Testis (tissue), 3 donors: ENCODE results near the gene SPOCK2. TPM values are rescaled to one million over a fixed set of nuclear protein-coding genes. Genes with fewer than 3 reads are reported as not detected.

Source experiments
- DNase-seq: peaks from one replicate; pipeline ENCODE4 v3.0.0-alpha.2; 2019
- H3K27ac ChIP-seq, 2 donors: fragments of 200-600 bp; sonication (generic); one replicate each; pipeline ENCODE4 v1.5.1; 2019
- H3K27me3 ChIP-seq: fragments of 200-600 bp; sonication (generic); one replicate; pipeline ENCODE4 v1.5.1; 2019
- H3K36me3 ChIP-seq: fragments of 200-600 bp; sonication (generic); one replicate; pipeline ENCODE4 v1.5.1; 2017; ENCODE audit warnings: low read depth; ENCODE audit errors: missing control alignments
- H3K4me1 ChIP-seq: fragments of 200-600 bp; sonication (generic); one replicate; pipeline ENCODE4 v1.5.1; 2019
- H3K4me3 ChIP-seq, 2 donors: fragments of 200-600 bp; sonication (generic); one replicate each; pipeline ENCODE4 v1.5.1; 2017 to 2019
- H3K9me3 ChIP-seq: fragments of 200-600 bp; sonication (generic); one replicate; pipeline ENCODE4 v1.5.1; 2017
- CTCF ChIP-seq, 3 experiments: fragments of 450-650 bp in 2 of 3; fragments of 200-600 bp in 1 of 3; sonication (generic) in 1 of 3; IDR thresholded peaks; one replicate each; pipeline ENCODE4 v1.5.1; 2016 to 2019; ENCODE audit warnings: antibody characterized with exemption in 3 of 3, mild to moderate bottlenecking in 2 of 3, moderate library complexity in 1 of 3
- POLR2A ChIP-seq: fragments of 450-650 bp; IDR thresholded peaks from one replicate; pipeline ENCODE4 v1.6.1; 2017; ENCODE audit warnings: antibody characterized with exemption, mild to moderate bottlenecking, moderate library complexity
- WGBS, 2 donors: methylation state at CpG; one replicate each; pipeline ENCODE4 v1.1.5; 2018; 5-methylcytosine and 5-hydroxymethylcytosine counted together
- intact Hi-C: fragments of 100-400 bp; cut with DNase I; formaldehyde crosslinking; loops from one replicate; pipeline ENCODE4 v1.15.1; 2023; ENCODE audit warnings: low total_unique reads
- polyA plus RNA-seq: library from polyadenylated mRNA; stranded (reverse); fragments of 350-450 nt; fragmentation: Illumina TruSeq; extraction: RNeasy Lipid Tissue Mini Kit (QIAGEN cat#74804); gene quantifications from one replicate; pipeline ENCODE4 v1.2.3, GENCODE V29; 2014; ENCODE audit warnings: low read depth, low replicate concordance; ENCODE audit not compliant: insufficient read depth
- total RNA-seq, 2 donors: library from RNA; depleted of rRNA; stranded (reverse); fragments of >200 nt; gene quantifications; one replicate each; pipeline ENCODE4 v1.2.3, GENCODE V29; 2016

SPOCK2 gene
- total and polyA plus RNA-seq, 3 donors from 2014 or later = 73.6 to 212 (median 113) TPM

- Histone ChIP-seq H3K36me3 (no peaks in the 10 kb centered on the region), H3K9me3 (no peaks in the 10 kb centered on the region), H3K27ac (no peak overlapping the region), H3K27me3 (no peaks in the 10 kb centered on the region), H3K4me3 (no peak overlapping the region), H3K4me1 (peaks cover 44% of the 10 kb centered on the region)
- WGBS, 2 donors = 81 to 88% methylated on average over 6 of the region's 6 CpGs
- TF ChIP-seq CTCF (IDR thresholded peaks at IDR 0.05) (no peak), POLR2A (no peak)
- intact Hi-C loops = no loop called here
- no peak for DNase-seq
Measured at GRCh38 chr10:72022228-72022627, 66.1 kb downstream of the SPOCK2 start.

GRCh38 chr10:72020914-72021809 is 67.2 kb downstream of the SPOCK2 start:
- no peak for DNase-seq
- intact Hi-C loops = no loop called here
- WGBS, 2 donors = 66 to 71% methylated on average over 9 of the region's 9 CpGs

GRCh38 chr10:72019085-72019876 is 69.1 kb downstream of the SPOCK2 start:
- TF ChIP-seq CTCF (IDR thresholded peaks at IDR 0.05) (no peak), POLR2A (no peak)
- Histone ChIP-seq H3K27me3 (no peaks in the 10 kb centered on the region), H3K9me3 (no peaks in the 10 kb centered on the region), H3K4me1 (peaks cover 36% of the 10 kb centered on the region), H3K36me3 (no peaks in the 10 kb centered on the region), H3K4me3 (no peak overlapping the region), H3K27ac (no peak overlapping the region)
- no peak for DNase-seq
- 77 to 79% methylated on average over 11 of the region's 11 CpGs for WGBS, 2 donors
- intact Hi-C loops = no loop called here

More at GRCh38 chr10:72020914-72021809, 67.2 kb downstream of the SPOCK2 start:
- Histone ChIP-seq H3K27ac (no peak overlapping the region), H3K4me3 (no peak overlapping the region), H3K9me3 (no peaks in the 10 kb centered on the region), H3K4me1 (peaks cover 44% of the 10 kb centered on the region), H3K27me3 (no peaks in the 10 kb centered on the region), H3K36me3 (no peaks in the 10 kb centered on the region)
- no peak for TF ChIP-seq CTCF (IDR thresholded peaks at IDR 0.05)
- TF ChIP-seq POLR2A = no peak

- no peak overlapping the region for H3K27ac ChIP-seq
- no peaks in the 10 kb centered on the region for H3K9me3 ChIP-seq
- WGBS, 2 donors = 53 to 88% methylated on average over 8 to 13 of the region's 13 CpGs
- intact Hi-C loops = no loop called here
- H3K36me3 ChIP-seq = no peaks in the 10 kb centered on the region
- DNase-seq = no peak
- no peak overlapping the region for H3K4me3 ChIP-seq
- TF ChIP-seq POLR2A (no peak), CTCF (IDR thresholded peaks at IDR 0.05) (no peak)
- H3K4me1 ChIP-seq = peaks cover 49% of the 10 kb centered on the region
- no peaks in the 10 kb centered on the region for H3K27me3 ChIP-seq
Measured at GRCh38 chr10:72016608-72017300, 71.6 kb downstream of the SPOCK2 start.
